Body of pancreas (tissue), 4 donors: Measurements from ENCODE around the gene ROBO1. TPM values are rescaled to one million over a fixed set of nuclear protein-coding genes. Genes with fewer than 3 reads are reported as not detected.

Source experiments
- ATAC-seq: fragments of 150-250 bp; one replicate; pipeline ENCODE4 v1.9.1; 2016
- DNase-seq, 4 donors: peaks; one replicate each; pipeline ENCODE4 v3.0.0-alpha.2; 2019
- H3K27ac ChIP-seq, 4 donors: fragments of 200-600 bp; sonication (generic); 1 replicate in 3 of 4; 2 replicates in 1 of 4; pipeline versions ENCODE4 v1.5.1 to v1.6.1; 2016 to 2019; ENCODE audit warnings: mild to moderate bottlenecking in 1 of 4, mixed read lengths in 1 of 4, moderate library complexity in 1 of 4
- H3K27me3 ChIP-seq, 2 donors: fragments of 200-600 bp; sonication (generic); one replicate each; pipeline ENCODE4 v1.6.0; 2016; ENCODE audit warnings: mild to moderate bottlenecking in 1 of 2
- H3K36me3 ChIP-seq, 2 donors: fragments of 200-600 bp; sonication (generic); replicated peaks in 1 of 2; 2 replicates each; pipeline ENCODE4 v1.5.1; 2016; ENCODE audit warnings: low read depth in 2 of 2; ENCODE audit not compliant: insufficient read depth in 1 of 2
- H3K4me1 ChIP-seq: fragments of 200-600 bp; sonication (generic); one replicate; pipeline ENCODE4 v1.6.0; 2016
- H3K4me3 ChIP-seq, 2 donors: fragments of 200-600 bp; sonication (generic); 1 replicate in 1 of 2; 2 replicates in 1 of 2; pipeline ENCODE4 v1.5.1; 2016 to 2019
- H3K9me3 ChIP-seq, 3 donors: fragments of 200-600 bp; sonication (generic); 1 replicate in 2 of 3; 2 replicates in 1 of 3; pipeline ENCODE4 v1.5.1; 2016
- POLR2A ChIP-seq, 3 donors: fragments of 450-650 bp; IDR thresholded peaks; one replicate each; pipeline ENCODE4 v1.6.1; 2016; ENCODE audit warnings: antibody characterized with exemption in 3 of 3, mild to moderate bottlenecking in 2 of 3
- WGBS, 2 donors: methylation state at CpG; one replicate each; pipeline ENCODE4 v1.1.5; 2017; 5-methylcytosine and 5-hydroxymethylcytosine counted together
- intact Hi-C: fragments of 100-400 bp; cut with DNase I; formaldehyde crosslinking; loops from one replicate; pipeline ENCODE4 v1.15.1; 2023
- total RNA-seq, 2 donors: library from RNA; depleted of rRNA; stranded (reverse); fragments of >200 nt; gene quantifications; one replicate each; pipeline ENCODE4 v1.1.0, GENCODE V29; 2016
- TF ChIP-seq, protein P1 (sequence below), 7 experiments: fragments of 450-650 bp in 4 of 7; fragments of 200-600 bp in 3 of 7; sonication (generic) in 3 of 7; IDR thresholded peaks; one replicate each; pipeline ENCODE4 v1.5.1; 2016 to 2019; ENCODE audit warnings: antibody characterized with exemption in 7 of 7

Gene ROBO1
- total RNA-seq, 2 donors from 2014 or later = 3.9 to 9.9 TPM

DNA sequence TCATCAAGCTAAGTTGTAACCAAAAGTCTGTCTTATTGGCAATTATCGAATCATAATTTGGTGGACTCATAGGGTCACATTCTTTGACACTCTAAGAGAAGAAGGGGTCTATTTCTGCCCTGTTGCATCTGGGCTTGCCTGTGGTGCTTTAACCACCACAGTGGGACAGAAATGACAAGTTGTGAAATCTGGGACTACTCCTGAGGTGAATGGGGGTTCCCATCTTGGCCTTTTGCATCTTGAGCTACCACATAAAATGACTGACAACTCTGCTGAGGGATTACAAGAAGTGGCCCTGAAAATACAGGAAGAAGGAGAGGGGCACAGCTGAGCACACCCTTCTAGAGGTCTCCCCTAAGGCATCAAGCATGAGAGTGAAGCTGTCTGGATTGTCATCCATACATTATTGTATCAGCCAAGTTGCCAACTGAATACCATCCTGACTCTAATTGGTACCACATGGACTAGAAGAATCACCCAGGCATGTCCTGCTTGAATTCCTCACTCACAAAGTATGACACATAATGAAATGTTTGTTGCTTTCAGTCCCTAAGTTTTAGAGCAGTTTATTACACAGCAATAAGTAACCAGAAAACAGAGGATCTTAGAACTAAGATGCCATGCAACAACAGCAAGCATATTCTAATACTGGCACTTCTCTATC, 306.5 kb downstream of the ROBO1 start:
- no peaks in the 10 kb centered on the region for H3K9me3 ChIP-seq

DNA sequence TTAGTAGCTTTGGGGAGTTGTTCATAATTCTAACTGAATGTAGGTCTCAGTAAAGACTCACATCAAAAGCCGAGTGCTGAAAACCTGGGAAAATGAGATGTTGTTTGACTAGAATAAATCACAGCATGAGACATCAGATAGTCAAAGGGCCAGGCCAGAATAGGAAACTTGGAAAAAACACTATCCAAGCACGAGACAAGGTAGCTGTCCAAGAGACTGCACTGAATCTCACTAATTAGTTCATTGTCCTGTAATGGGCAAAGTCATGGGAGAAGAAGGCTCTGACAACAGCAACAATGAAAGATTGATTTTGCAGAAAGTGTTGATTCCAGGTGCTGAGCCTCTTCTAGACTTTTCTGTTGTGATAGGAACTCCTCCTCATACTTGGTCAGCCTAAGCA, 314.2 kb downstream of the ROBO1 start:
- Histone ChIP-seq H3K27me3 (no peaks in the 10 kb centered on the region), H3K27ac (no peak overlapping the region), H3K9me3 (no peaks in the 10 kb centered on the region), H3K4me3 (no peak overlapping the region), H3K4me1 (no peaks in the 10 kb centered on the region), H3K36me3 (no peaks in the 10 kb centered on the region)
- ATAC-seq (no peak), DNase-seq (no peak)
- WGBS, 2 donors = 39 to 40% methylated on average over 2 of the region's 2 CpGs
- intact Hi-C loops = no loop called here
- TF ChIP-seq, protein P1, sequence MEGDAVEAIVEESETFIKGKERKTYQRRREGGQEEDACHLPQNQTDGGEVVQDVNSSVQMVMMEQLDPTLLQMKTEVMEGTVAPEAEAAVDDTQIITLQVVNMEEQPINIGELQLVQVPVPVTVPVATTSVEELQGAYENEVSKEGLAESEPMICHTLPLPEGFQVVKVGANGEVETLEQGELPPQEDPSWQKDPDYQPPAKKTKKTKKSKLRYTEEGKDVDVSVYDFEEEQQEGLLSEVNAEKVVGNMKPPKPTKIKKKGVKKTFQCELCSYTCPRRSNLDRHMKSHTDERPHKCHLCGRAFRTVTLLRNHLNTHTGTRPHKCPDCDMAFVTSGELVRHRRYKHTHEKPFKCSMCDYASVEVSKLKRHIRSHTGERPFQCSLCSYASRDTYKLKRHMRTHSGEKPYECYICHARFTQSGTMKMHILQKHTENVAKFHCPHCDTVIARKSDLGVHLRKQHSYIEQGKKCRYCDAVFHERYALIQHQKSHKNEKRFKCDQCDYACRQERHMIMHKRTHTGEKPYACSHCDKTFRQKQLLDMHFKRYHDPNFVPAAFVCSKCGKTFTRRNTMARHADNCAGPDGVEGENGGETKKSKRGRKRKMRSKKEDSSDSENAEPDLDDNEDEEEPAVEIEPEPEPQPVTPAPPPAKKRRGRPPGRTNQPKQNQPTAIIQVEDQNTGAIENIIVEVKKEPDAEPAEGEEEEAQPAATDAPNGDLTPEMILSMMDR (IDR thresholded peaks at IDR 0.05) = no peak
- TF ChIP-seq POLR2A (IDR thresholded peaks at IDR 0.05) = no peak

More for the DNA sequence above, 306.5 kb downstream of the ROBO1 start:
- TF ChIP-seq POLR2A (IDR thresholded peaks at IDR 0.05) = no peak
- TF ChIP-seq, protein P1 (IDR thresholded peaks at IDR 0.05) = no peak
- Histone ChIP-seq H3K4me3 (no peak overlapping the region), H3K4me1 (no peaks in the 10 kb centered on the region), H3K36me3 (no peaks in the 10 kb centered on the region), H3K27me3 (no peaks in the 10 kb centered on the region), H3K27ac (no peak overlapping the region)
- DNase-seq (no peak), ATAC-seq (no peak)
- intact Hi-C loops = no loop called here
- WGBS, 2 donors = 85 to 86% methylated on average over 1 of the region's 1 CpG

DNA sequence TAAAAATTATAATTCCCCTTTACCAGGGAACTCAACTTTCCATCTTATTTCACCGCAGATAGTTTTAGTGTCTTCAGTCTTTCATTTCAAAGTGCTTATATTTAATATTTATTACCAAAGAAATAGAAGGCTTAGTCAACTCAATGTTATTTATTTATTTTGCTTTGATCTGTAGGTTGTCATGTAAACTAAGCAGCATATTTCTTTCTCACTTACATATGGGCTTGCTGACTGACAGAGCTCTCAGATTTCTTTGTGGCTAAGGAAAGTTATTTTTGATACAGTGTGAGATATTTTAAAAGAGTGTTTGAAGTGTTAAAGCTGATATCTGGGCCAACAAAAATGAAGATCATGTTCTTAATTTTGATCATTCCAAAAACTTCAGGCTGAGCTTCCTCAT, 331.4 kb downstream of the ROBO1 start:
- Histone ChIP-seq H3K27ac (no peak overlapping the region), H3K4me1 (no peaks in the 10 kb centered on the region), H3K36me3 (no peaks in the 10 kb centered on the region), H3K9me3 (no peaks in the 10 kb centered on the region), H3K27me3 (no peaks in the 10 kb centered on the region), H3K4me3 (no peak overlapping the region)
- intact Hi-C loops = no loop called here
- no peak for DNase-seq
- no peak for ATAC-seq
- TF ChIP-seq, protein P1 (IDR thresholded peaks at IDR 0.05) = no peak
- TF ChIP-seq POLR2A (IDR thresholded peaks at IDR 0.05) = no peak
- WGBS, 2 donors = 72 to 90% methylated on average over 1 of the region's 1 CpG

DNA sequence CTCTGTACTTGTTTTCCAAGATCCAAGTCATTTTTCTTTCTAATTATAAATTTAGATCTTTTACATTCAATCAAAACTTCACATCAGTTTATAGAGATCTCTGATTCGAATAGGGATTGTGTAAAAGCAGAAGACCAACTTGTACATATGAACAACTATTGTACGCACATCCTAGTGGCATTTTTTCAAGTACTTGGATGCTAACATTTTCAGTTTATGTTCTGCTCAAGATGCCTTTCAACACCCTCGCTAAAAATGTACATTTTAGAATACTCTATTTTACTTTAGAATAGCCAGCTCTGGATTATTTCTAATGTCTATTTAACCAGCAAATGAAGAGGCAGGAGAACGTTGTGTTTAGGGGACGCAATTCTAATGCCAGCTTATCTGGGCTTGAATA, 340.7 kb downstream of the ROBO1 start:
- 43 to 51% methylated on average over 5 of the region's 5 CpGs for WGBS, 2 donors
- H3K4me3 ChIP-seq = no peak overlapping the region
- no peaks in the 10 kb centered on the region for H3K36me3 ChIP-seq
- no peak for DNase-seq
- no peaks in the 10 kb centered on the region for H3K4me1 ChIP-seq
- H3K27ac ChIP-seq = no peak overlapping the region
- intact Hi-C loops = no loop called here
- H3K27me3 ChIP-seq = no peaks in the 10 kb centered on the region
- no peak for ATAC-seq
- no peaks in the 10 kb centered on the region for H3K9me3 ChIP-seq
- no peak for TF ChIP-seq POLR2A (IDR thresholded peaks at IDR 0.05)
- TF ChIP-seq, protein P1 (IDR thresholded peaks at IDR 0.05) = no peak

DNA sequence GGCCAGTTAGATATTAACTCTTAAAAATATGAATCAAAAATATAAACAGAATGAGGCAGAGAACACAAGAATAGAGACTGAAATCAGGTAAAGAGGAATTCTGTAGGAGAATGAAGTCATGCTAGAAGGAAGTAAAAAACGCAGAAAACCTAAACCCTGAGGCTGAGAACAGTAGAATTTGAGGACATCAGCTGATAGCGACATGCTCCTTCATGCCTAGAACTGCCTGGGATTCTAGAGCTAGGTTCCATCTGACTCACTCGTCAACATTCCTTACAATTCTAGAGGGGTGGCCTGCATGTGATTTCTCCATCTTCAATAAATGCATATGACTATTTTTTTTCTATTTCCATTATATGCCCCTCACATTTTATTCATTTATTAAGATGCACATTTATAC, 343.0 kb downstream of the ROBO1 start:
- no peak overlapping the region for H3K4me3 ChIP-seq
- 59 to 74% methylated on average over 3 of the region's 3 CpGs for WGBS, 2 donors
- no peak overlapping the region for H3K27ac ChIP-seq
- no peaks in the 10 kb centered on the region for H3K4me1 ChIP-seq
- H3K27me3 ChIP-seq = no peaks in the 10 kb centered on the region
- no peaks in the 10 kb centered on the region for H3K36me3 ChIP-seq
- no peak for DNase-seq
- TF ChIP-seq POLR2A (IDR thresholded peaks at IDR 0.05) = no peak
- TF ChIP-seq, protein P1 (IDR thresholded peaks at IDR 0.05) = no peak
- ATAC-seq = no peak
- intact Hi-C loops = no loop called here
- no peaks in the 10 kb centered on the region for H3K9me3 ChIP-seq
